SK-N-MC (cell line): ENCODE results near the gene FAM78A.
"Not testable (repeated sequence)": the region's sequence is repeated elsewhere in the genome, so short reads cannot be mapped to it uniquely, and the experiment has no call there.

ENCODE experiments used
- DNase-seq: peaks from one replicate; pipeline ENCODE4 v3.0.0-alpha.2; 2011; ENCODE audit warnings: low read depth, low spot score
- H3K27ac ChIP-seq: fragments of 200-600 bp; sonication (generic); 2 replicates; pipeline ENCODE4 v1.5.1; 2016; ENCODE audit warnings: mixed run types
- H3K36me3 ChIP-seq: fragments of 200-600 bp; sonication (generic); 2 replicates; pipeline ENCODE4 v1.6.1; 2017; ENCODE audit warnings: antibody characterized with exemption, low read length, mixed read lengths; ENCODE audit not compliant: insufficient read depth
- H3K4me3 ChIP-seq: fragments of 200-600 bp; sonication (generic); 2 replicates; pipeline ENCODE4 v1.5.1; 2016
- H3K9ac ChIP-seq: fragments of 200-600 bp; sonication (generic); 2 replicates; pipeline ENCODE4 v1.8.0; 2017; ENCODE audit warnings: mixed run types, mixed read lengths; ENCODE audit not compliant: insufficient read length
- H3K9me3 ChIP-seq: fragments of 200-600 bp; sonication (generic); 2 replicates; pipeline ENCODE4 v1.6.1; 2017; ENCODE audit warnings: low read depth, mild to moderate bottlenecking, antibody characterized with exemption, low read length, moderate library complexity, mixed read lengths
- EZH2 ChIP-seq: fragments of 200-600 bp; sonication (generic); IDR thresholded peaks from one replicate; pipeline ENCODE4 v1.6.1; 2017; ENCODE audit warnings: antibody characterized with exemption
- FOXP2 ChIP-seq: optimal IDR thresholded peaks from 2 replicates; pipeline ENCODE3; 2011; ENCODE audit warnings: mild to moderate bottlenecking, moderate library complexity; ENCODE audit not compliant: insufficient read depth; ENCODE audit errors: extremely low read length, control extremely low read depth
- POLR2AphosphoS5 ChIP-seq: IDR thresholded peaks from 2 replicates; pipeline ENCODE4 v1.6.1; 2012; ENCODE audit warnings: mild to moderate bottlenecking, low read depth, low read length, borderline replicate concordance

FAM78A gene

DNA sequence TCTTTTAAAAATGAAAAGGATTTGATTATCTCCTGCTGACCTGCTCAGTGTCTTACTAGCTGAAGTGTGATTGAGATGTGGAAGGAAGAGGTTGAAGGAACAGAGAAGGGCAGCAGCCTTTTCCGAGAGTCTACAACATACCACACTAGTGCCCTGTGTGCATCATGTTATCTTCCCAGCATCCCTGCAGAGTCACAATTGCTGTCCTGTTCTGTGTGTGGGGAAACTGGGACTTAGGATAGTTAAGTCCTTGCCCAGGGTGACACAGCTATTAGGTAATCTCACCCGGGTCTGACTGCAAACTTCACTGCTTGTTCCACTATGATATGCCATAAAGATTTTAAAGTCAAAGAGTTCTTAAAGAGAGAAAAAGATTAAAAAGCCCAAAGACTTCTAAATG lies 55.8 kb downstream of the FAM78A start:
- Histone ChIP-seq H3K36me3 (peaks cover 5% of the 10 kb centered on the region), H3K4me3 (no peak overlapping the region), H3K9ac (no peak overlapping the region), H3K27ac (no peak overlapping the region), H3K9me3 (no peaks in the 10 kb centered on the region)
- TF ChIP-seq POLR2AphosphoS5, result no peak
- TF ChIP-seq FOXP2, result no peak
- no peak for TF ChIP-seq EZH2
- no peak for DNase-seq

DNA sequence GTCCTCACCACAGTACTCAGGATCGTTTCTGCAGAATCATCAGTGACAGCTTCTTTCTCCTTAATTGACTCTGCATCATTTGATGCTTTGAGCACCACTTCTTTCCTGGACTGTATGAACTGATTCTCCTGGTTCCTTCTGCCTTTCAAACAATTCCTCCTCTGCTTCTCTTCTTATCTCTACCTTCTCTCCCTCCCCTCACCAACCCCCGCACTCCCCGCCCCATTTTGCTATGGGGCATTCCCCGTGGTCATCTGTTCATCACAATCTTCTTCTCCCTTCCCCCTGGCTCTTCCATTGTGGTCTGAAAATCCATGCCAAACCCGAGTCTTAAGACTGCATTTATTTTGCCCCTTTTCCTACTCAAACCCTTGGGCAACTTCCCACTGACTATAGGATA lies 57.9 kb downstream of the FAM78A start:
- DNase-seq, result no peak
- peaks cover 5% of the 10 kb centered on the region for H3K36me3 ChIP-seq
- no peaks in the 10 kb centered on the region for H3K9me3 ChIP-seq
- no peak overlapping the region for H3K4me3 ChIP-seq
- no peak overlapping the region for H3K27ac ChIP-seq
- no peak for TF ChIP-seq FOXP2
- no peak for TF ChIP-seq EZH2
- no peak for TF ChIP-seq POLR2AphosphoS5
- no peak overlapping the region for H3K9ac ChIP-seq

DNA sequence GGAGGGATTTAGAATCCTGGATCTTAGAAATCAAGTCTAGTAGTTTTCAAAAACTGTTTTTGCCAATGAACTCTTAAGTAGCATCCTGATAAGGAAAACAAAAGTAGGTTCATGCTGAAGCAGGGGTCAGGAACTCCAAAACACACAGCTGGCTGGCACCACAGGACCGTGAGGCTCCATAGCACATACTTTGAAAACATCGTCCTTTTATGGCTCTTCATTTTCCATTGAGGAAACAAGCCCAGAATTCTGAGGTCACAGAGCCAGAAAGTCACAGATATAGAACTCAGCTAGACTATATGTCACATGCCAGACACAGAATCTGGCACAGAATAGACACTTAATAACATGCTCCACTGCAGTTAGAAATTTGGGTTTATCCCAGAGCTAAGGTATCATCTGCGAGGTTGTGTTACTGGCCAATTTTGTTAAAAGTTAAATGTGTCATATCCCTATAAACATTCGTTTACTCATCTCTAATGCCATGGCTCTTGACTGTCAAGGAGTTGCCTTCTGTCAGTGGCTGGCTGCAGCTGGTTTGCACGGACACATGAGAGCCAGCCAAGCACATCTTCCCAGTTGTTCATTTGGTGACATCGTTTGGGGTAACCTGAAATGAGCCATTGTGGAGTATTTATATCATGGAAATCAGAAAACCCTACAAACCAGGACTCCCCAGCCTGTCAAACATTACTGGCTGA lies 58.8 kb downstream of the FAM78A start:
- Histone ChIP-seq H3K9ac (no peak overlapping the region), H3K9me3 (no peaks in the 10 kb centered on the region), H3K27ac (no peak overlapping the region), H3K4me3 (no peak overlapping the region), H3K36me3 (peaks cover 5% of the 10 kb centered on the region)
- DNase-seq, result no peak
- no peak for TF ChIP-seq POLR2AphosphoS5
- TF ChIP-seq EZH2, result no peak
- TF ChIP-seq FOXP2, result no peak

DNA sequence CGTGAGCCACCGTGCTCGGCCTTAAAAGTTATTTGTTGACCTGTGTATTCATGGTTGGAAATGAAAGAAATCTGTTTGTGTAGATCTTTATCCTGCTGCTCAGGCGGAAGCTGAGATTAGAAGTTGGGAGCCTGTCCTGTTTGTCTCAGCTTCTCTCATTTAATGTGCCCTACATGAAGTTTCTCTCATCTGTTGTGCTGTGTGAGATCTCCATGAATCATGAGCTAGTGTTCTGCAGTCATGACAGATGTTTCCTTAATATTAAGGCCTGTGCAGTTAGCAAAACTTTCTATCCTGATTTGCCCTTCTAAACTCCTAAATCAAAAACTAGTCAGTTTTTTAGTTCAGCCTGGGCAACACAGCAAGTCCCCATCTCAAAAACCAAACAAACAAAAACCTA lies 59.5 kb downstream of the FAM78A start:
- DNase-seq, result no peak
- Histone ChIP-seq H3K9me3 (no peaks in the 10 kb centered on the region), H3K4me3 (no peak overlapping the region), H3K9ac (no peak overlapping the region), H3K36me3 (peaks cover 5% of the 10 kb centered on the region), H3K27ac (no peak overlapping the region)
- TF ChIP-seq EZH2 (no peak), POLR2AphosphoS5 (no peak), FOXP2 (no peak)

DNA sequence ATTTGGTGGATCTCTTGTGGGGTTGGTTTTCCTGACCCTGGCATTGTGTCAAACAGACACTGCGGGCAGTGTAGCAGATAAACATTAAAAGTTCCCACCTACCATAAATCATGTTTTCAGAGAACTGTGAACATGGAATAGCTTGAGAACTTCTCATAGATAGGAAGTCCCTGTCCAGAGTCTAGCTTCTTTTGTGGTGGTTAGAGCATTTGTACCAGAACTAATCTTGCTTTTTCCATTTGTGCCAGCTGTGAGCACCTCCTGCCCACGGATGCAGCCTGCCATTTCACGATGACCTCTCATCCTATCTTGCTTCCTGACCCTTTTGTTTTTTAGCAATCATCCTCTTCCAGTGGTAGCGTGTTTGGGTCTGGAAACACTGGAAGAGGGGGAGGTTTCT lies 61.4 kb downstream of the FAM78A start:
- Histone ChIP-seq H3K27ac (no peak overlapping the region), H3K36me3 (peaks cover 7% of the 10 kb centered on the region), H3K9me3 (no peaks in the 10 kb centered on the region), H3K4me3 (no peak overlapping the region), H3K9ac (no peak overlapping the region)
- TF ChIP-seq POLR2AphosphoS5 (no peak), EZH2 (no peak), FOXP2 (no peak)
- DNase-seq, result no peak

DNA sequence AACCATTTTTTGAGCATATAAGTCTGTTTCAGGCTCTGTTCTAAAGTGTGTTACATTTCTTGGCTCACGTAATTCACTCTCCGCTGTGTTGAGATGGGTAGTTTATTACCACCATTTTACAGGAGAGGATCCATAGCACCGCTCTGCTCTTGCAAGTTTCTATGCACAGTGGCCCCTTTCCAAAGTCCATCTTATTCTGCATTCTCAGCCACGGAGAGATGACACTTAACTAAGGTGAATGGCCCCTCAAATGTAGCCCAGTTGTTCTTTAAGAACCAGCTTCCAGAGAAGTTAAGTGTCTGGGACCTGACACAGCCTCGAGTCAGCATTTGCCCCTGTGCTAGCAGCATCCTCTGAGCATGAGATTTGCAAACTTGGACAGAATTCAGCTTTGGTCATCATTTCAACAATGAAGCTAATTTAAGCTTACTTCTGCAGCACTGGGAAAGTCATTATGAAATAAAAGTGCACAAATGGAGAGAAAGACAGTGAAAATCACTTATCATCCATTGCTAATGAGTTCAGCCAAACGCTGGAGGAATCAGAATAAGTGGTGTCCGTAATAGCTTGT lies 61.9 kb downstream of the FAM78A start:
- DNase-seq, result no peak
- H3K27ac ChIP-seq, result no peak overlapping the region
- TF ChIP-seq FOXP2 (no peak), EZH2 (no peak), POLR2AphosphoS5 (no peak)

DNA sequence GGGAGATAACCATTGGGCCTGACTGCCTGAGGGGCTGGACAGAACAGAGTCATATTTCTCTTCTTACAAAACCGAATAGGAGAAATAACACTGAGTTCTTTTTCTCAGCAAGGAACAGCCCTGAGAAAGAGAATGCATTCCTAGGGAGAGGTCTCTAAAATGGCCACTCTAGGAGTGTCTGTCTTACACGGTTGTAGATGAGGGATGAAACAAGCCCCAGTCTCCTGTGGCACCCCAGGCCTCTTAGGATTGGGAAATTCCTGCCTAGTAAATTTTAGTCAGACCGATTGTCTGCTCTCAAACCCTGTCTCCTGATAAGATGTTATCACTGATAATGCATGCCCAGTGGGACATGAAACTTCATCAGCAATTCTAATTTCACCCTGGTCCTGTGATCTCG lies 64.4 kb downstream of the FAM78A start:
- not testable (repeated sequence) for H3K9me3 ChIP-seq, H3K4me3 ChIP-seq, H3K27ac ChIP-seq, DNase-seq, H3K9ac ChIP-seq
- peaks cover 13% of the 10 kb centered on the region; the same call in 1 of the 2 replicates for H3K36me3 ChIP-seq

More for the DNA sequence above, 61.9 kb downstream of the FAM78A start:
- H3K9ac ChIP-seq, result no peak overlapping the region
- H3K4me3 ChIP-seq, result no peak overlapping the region
- no peaks in the 10 kb centered on the region for H3K9me3 ChIP-seq
- peaks cover 10% of the 10 kb centered on the region for H3K36me3 ChIP-seq
